OCI-LY1 (cell line): Measurements from ENCODE around the gene GLDC.

Source experiments
- EZH2 ChIP-seq: fragments of 200-600 bp; sonication (generic), shearing (Covaris generic); IDR thresholded peaks from 2 replicates; pipeline ENCODE4 v1.8.0; 2017; ENCODE audit warnings: borderline replicate concordance, mixed run types, mild to moderate bottlenecking, antibody characterized with exemption, low read length, moderate library complexity, mixed read lengths
- TF ChIP-seq, protein P1 (sequence below): fragments of 200-600 bp; sonication (generic), shearing (Covaris generic); IDR thresholded peaks from 2 replicates; pipeline ENCODE4 v1.5.1; 2017; ENCODE audit warnings: mild to moderate bottlenecking, antibody characterized with exemption, low read length, moderate library complexity, mixed read lengths

DNA sequence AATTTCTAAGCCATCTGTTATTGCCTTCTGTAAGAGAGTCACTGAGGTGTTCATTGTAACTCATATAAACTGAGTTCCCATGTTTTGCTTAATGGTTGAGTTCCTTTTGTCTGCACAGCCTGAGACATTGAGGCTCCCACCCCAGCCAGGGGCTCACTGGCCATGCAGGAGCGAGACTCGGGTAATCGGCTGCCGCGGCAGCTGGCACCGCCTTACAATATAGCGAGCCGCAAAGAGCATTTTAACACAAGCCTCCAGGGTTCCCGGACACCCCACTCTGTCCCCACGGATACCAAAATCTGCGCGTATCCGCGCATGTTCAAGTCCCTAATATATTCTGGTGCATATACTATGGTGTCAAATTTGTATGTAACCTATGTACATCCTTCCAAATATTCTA is 24.4 kb upstream of the GLDC start:
- TF ChIP-seq, protein P1, sequence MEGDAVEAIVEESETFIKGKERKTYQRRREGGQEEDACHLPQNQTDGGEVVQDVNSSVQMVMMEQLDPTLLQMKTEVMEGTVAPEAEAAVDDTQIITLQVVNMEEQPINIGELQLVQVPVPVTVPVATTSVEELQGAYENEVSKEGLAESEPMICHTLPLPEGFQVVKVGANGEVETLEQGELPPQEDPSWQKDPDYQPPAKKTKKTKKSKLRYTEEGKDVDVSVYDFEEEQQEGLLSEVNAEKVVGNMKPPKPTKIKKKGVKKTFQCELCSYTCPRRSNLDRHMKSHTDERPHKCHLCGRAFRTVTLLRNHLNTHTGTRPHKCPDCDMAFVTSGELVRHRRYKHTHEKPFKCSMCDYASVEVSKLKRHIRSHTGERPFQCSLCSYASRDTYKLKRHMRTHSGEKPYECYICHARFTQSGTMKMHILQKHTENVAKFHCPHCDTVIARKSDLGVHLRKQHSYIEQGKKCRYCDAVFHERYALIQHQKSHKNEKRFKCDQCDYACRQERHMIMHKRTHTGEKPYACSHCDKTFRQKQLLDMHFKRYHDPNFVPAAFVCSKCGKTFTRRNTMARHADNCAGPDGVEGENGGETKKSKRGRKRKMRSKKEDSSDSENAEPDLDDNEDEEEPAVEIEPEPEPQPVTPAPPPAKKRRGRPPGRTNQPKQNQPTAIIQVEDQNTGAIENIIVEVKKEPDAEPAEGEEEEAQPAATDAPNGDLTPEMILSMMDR: no peak
- no peak for TF ChIP-seq EZH2
